ENCODE measurements around the gene GBA2.

GBA2 gene

GRCh38 chr9:35763803-35764202 lies 14.8 kb upstream of the GBA2 start:
- DNase-seq (ENCODE audit: low read depth), result no peak

GRCh38 chr9:35763181-35763580 lies 14.2 kb upstream of the GBA2 start:
- DNase-seq (ENCODE audit: low read depth), result no peak

GRCh38 chr9:35760651-35761050 lies 11.6 kb upstream of the GBA2 start:
- DNase-seq (ENCODE audit: low read depth), result no peak

GRCh38 chr9:35759795-35760194 lies 10.8 kb upstream of the GBA2 start:
- DNase-seq (ENCODE audit: low read depth), result no peak

GRCh38 chr9:35758475-35759050 lies 9.5 kb upstream of the GBA2 start:
- DNase-seq (ENCODE audit: low read depth), result no peak

- DNase-seq (ENCODE audit: low read depth), result no peak
Measured at GRCh38 chr9:35757892-35758275, 8.9 kb upstream of the GBA2 start.

- DNase-seq (ENCODE audit: low read depth), result no peak
Measured at GRCh38 chr9:35757226-35757891, 8.3 kb upstream of the GBA2 start.

- peak; percentile 59 for DNase-seq (ENCODE audit: low read depth)
Measured at GRCh38 chr9:35756275-35757225, 7.5 kb upstream of the GBA2 start.

- no peak for DNase-seq (ENCODE audit: low read depth)
Measured at GRCh38 chr9:35755071-35755470, 6.0 kb upstream of the GBA2 start.

- no peak for DNase-seq (ENCODE audit: low read depth)
Measured at GRCh38 chr9:35754264-35754663, 5.2 kb upstream of the GBA2 start, which contains the start of gene MSMP. TSS of gene MSMP (minus strand) at chr9:35754276. CDS start at chr9:35754129, 147 bp downstream.

GRCh38 chr9:35753466-35753865 lies 4.4 kb upstream of the GBA2 start:
- DNase-seq (ENCODE audit: low read depth), result no peak

- no peak for DNase-seq (ENCODE audit: low read depth)
Measured at GRCh38 chr9:35750256-35750531, 1.2 kb upstream of the GBA2 start.

- no peak for DNase-seq (ENCODE audit: low read depth)
Measured at GRCh38 chr9:35749515-35750255, 657 bp upstream of the GBA2 start.

- no peak for DNase-seq (ENCODE audit: low read depth)
Measured at GRCh38 chr9:35748242-35748857, 678 bp downstream of the GBA2 start.

GRCh38 chr9:35746583-35746982 lies 2.4 kb downstream of the GBA2 start:
- DNase-seq (ENCODE audit: low read depth), result no peak

GRCh38 chr9:35745569-35745968 lies 3.5 kb downstream of the GBA2 start:
- DNase-seq (ENCODE audit: low read depth), result no peak

- DNase-seq (ENCODE audit: low read depth), result no peak
Measured at GRCh38 chr9:35743880-35744518, 5.0 kb downstream of the GBA2 start.

- no peak for DNase-seq (ENCODE audit: low read depth)
Measured at GRCh38 chr9:35743452-35743851, 5.6 kb downstream of the GBA2 start.

- no peak for DNase-seq (ENCODE audit: low read depth)
Measured at GRCh38 chr9:35741740-35742139, 7.3 kb downstream of the GBA2 start.

- DNase-seq (ENCODE audit: low read depth), result no peak
Measured at GRCh38 chr9:35740243-35740642, 8.8 kb downstream of the GBA2 start.

- DNase-seq (ENCODE audit: low read depth), result no peak
Measured at GRCh38 chr9:35738924-35739323, 10.1 kb downstream of the GBA2 start.

- DNase-seq (ENCODE audit: low read depth), result no peak
Measured at GRCh38 chr9:35738186-35738585, 10.8 kb downstream of the GBA2 start.

Data from stimulated activated CD8-positive, alpha-beta memory T cell treated with anti-CD3 and anti-CD28 coated beads, Interleukin-7, amount 100 ng/mL, for 24 hours (primary cell).